B cell (primary cell): Measurements from ENCODE around the gene AMN1. TPM values are rescaled to one million over a fixed set of nuclear protein-coding genes. Genes with fewer than 3 reads are reported as not detected.

Experiments
- ATAC-seq: fragments of 200-7000 bp; cut with Tn5 transposase; one replicate; pipeline ENCODE4 v1.10.0; 2021; ENCODE audit warnings: low read depth, mild to moderate bottlenecking, moderate number of reproducible peaks, moderate library complexity
- CTCF ChIA-PET: fragments of 350-600 bp; sonication (Branson Sonifier 250); formaldehyde crosslinking; loops from one replicate; lab custom pipeline; 2021; ENCODE audit warnings: antibody characterized with exemption, inconsistent platforms; lab: Charles Lee
- POLR2A ChIA-PET: fragments of 350-600 bp; sonication (Branson Sonifier 250); formaldehyde crosslinking; loops from one replicate; lab custom pipeline; 2021; ENCODE audit warnings: antibody characterized with exemption; lab: Charles Lee
- DNase-seq: peaks from one replicate; pipeline ENCODE4 v3.0.0; 2013
- H2AFZ ChIP-seq: 2 replicates; pipeline ENCODE4 v1.6.1; 2012; ENCODE audit warnings: mild to moderate bottlenecking, low read depth, low read length; ENCODE audit not compliant: insufficient read depth, poor library complexity, severe bottlenecking
- H3K27ac ChIP-seq, 2 donors: 1 replicate in 1 of 2; 2 replicates in 1 of 2; pipeline ENCODE4 v1.5.1; 2012 to 2013; ENCODE audit warnings: low read length in 2 of 2, mild to moderate bottlenecking in 2 of 2, moderate library complexity in 1 of 2
- H3K27me3 ChIP-seq, 4 experiments: fragments of 200-600 bp in 1 of 4; sonication (generic) in 1 of 4; replicated peaks in 1 of 4; 1 replicate in 2 of 4; 2 replicates in 2 of 4; pipeline versions ENCODE4 v1.6.1 to v1.7.0; 2013 to 2016; ENCODE audit warnings: low read length in 3 of 4, mild to moderate bottlenecking in 2 of 4, mixed read lengths in 1 of 4, moderate library complexity in 1 of 4; ENCODE audit not compliant: insufficient read depth in 4 of 4, control insufficient read depth in 3 of 4; ENCODE audit errors: control extremely low read depth in 1 of 4
- H3K36me3 ChIP-seq, 2 experiments: replicated peaks in 1 of 2; 1 replicate in 1 of 2; 2 replicates in 1 of 2; pipeline versions ENCODE4 v1.6.1 to v1.7.1; 2013; ENCODE audit warnings: low read length in 1 of 2; ENCODE audit not compliant: insufficient read depth in 2 of 2, control insufficient read depth in 1 of 2; ENCODE audit errors: control extremely low read depth in 1 of 2, extremely low read depth in 1 of 2
- H3K4me1 ChIP-seq, 2 donors: fragments of 200-600 bp in 1 of 2; sonication (generic) in 1 of 2; 1 replicate in 1 of 2; 2 replicates in 1 of 2; pipeline versions ENCODE4 v1.5.1 to v1.6.1; 2013 to 2017; ENCODE audit warnings: low read length in 2 of 2; ENCODE audit not compliant: control insufficient read depth in 2 of 2, insufficient read depth in 2 of 2
- H3K4me2 ChIP-seq: replicated peaks from 2 replicates; pipeline ENCODE3; 2012; ENCODE audit warnings: mild to moderate bottlenecking, low read depth, low read length; ENCODE audit not compliant: poor library complexity, severe bottlenecking
- H3K4me3 ChIP-seq, 5 experiments: fragments of 200-600 bp in 1 of 5; sonication (generic) in 1 of 5; 1 replicate in 3 of 5; 2 replicates in 2 of 5; pipeline versions ENCODE4 v1.5.1 to v1.7.0; 2011 to 2016; ENCODE audit warnings: low read length in 4 of 5, mild to moderate bottlenecking in 4 of 5, low read depth in 2 of 5, control low read depth in 1 of 5, moderate library complexity in 1 of 5; ENCODE audit not compliant: insufficient read depth in 1 of 5; ENCODE audit errors: control extremely low read depth in 1 of 5, extremely low read depth in 1 of 5
- H3K79me2 ChIP-seq: fragments of 200-600 bp; sonication (generic); one replicate; pipeline ENCODE4 v1.6.0; 2016; ENCODE audit warnings: low read length; ENCODE audit not compliant: control insufficient read depth, insufficient read depth
- H3K9ac ChIP-seq: fragments of 200-600 bp; sonication (generic); 2 replicates; pipeline ENCODE4 v1.6.1; 2017; ENCODE audit warnings: mild to moderate bottlenecking, low read length, moderate library complexity
- H3K9me3 ChIP-seq, 3 donors: one replicate each; pipeline versions ENCODE4 v1.6.1 to v1.7.1; 2013; ENCODE audit warnings: low read length in 2 of 3; ENCODE audit not compliant: control insufficient read depth in 2 of 3, insufficient read depth in 1 of 3; ENCODE audit errors: control extremely low read depth in 1 of 3
- H4K20me1 ChIP-seq: 2 replicates; pipeline ENCODE4 v1.6.0; 2012; ENCODE audit warnings: mild to moderate bottlenecking, low read length; ENCODE audit not compliant: insufficient read depth, control insufficient read depth, poor library complexity, severe bottlenecking
- H3K27ac Mint-ChIP-seq: one replicate; pipeline ENCODE4 v1.8.0; 2021; ENCODE audit warnings: mixed read lengths
- H3K27me3 Mint-ChIP-seq: one replicate; pipeline ENCODE4 v1.8.0; 2021; ENCODE audit warnings: mixed read lengths
- H3K4me1 Mint-ChIP-seq: one replicate; pipeline ENCODE4 v1.8.0; 2021; ENCODE audit warnings: mixed read lengths
- H3K4me3 Mint-ChIP-seq: one replicate; pipeline ENCODE4 v1.8.0; 2021; ENCODE audit warnings: mixed read lengths
- H3K9me3 Mint-ChIP-seq: one replicate; pipeline ENCODE4 v1.8.0; 2022; ENCODE audit warnings: mixed read lengths; ENCODE audit not compliant: insufficient read depth
- CTCF ChIP-seq: fragments of 200-600 bp; IDR thresholded peaks from one replicate; pipeline ENCODE4 v1.8.0; 2022; ENCODE audit warnings: antibody characterized with exemption, mild to moderate bottlenecking
- EZH2 ChIP-seq: IDR thresholded peaks from 2 replicates; pipeline ENCODE4 v1.6.1; 2012; ENCODE audit warnings: borderline replicate concordance, low read depth, mild to moderate bottlenecking, moderate library complexity, low read length; ENCODE audit not compliant: insufficient read depth, poor library complexity, severe bottlenecking
- WGBS: methylation state at CpG from one replicate; pipeline ENCODE4 v1.1.5; 2013; ENCODE audit warnings: missing lambda C conversion rate; ENCODE audit not compliant: insufficient coverage; 5-methylcytosine and 5-hydroxymethylcytosine counted together
- intact Hi-C: fragments of 100-400 bp; cut with micrococcal nuclease; formaldehyde crosslinking; loops from one replicate; pipeline ENCODE4 v1.10.0; 2022
- polyA plus RNA-seq: library from polyadenylated mRNA; depleted of rRNA; stranded (reverse); fragments of >200 nt; gene quantifications from 2 replicates; pipeline ENCODE4 v1.2.3, GENCODE V29; 2012
- total RNA-seq, 2 donors: library from RNA; stranded (reverse); fragments of 120-200 nt in 1 of 2; gene quantifications; 1 replicate in 1 of 2; 2 replicates in 1 of 2; pipeline versions ENCODE4 v1.2.3 to v1.2.4, GENCODE V29; 2013 to 2022

AMN1 gene
- total and polyA plus RNA-seq, 2 donors (not counting 1 experiment from before 2014, with no cell fraction given), result 32.6 to 32.7 TPM

GRCh38 chr12:31772685-31773222 lies 43.9 kb upstream of the AMN1 start:
- intact Hi-C loops, result no loop called here
- DNase-seq (no peak), ATAC-seq (no peak)
- no peaks in the 10 kb centered on the region for H3K27me3 ChIP-seq
- 100% methylated on average over 3 of the region's 5 CpGs for WGBS
- Mint-ChIP-seq H3K4me3 (no peak overlapping the region), H3K4me1 (peaks cover 28% of the 10 kb centered on the region), H3K27me3 (no peaks in the 10 kb centered on the region), H3K9me3 (no peaks in the 10 kb centered on the region), H3K27ac (no peak overlapping the region)
- H3K4me3 ChIP-seq, result no peak overlapping the region
- H3K4me1 ChIP-seq, result peaks cover 15 to 17% of the 10 kb centered on the region in 2 donors
- no peaks in the 10 kb centered on the region for H3K36me3 ChIP-seq
- no peaks in the 10 kb centered on the region for H3K79me2 ChIP-seq
- POLR2A ChIA-PET, result interaction anchor here (0.6 to 1.4 kb wide), 2 partner anchors 14 to 187 kb away, joined by 4 to 7 read pairs; partner anchors contain the start of gene RESF1
- H3K9me3 ChIP-seq, result peaks cover 0 to 8% (median 0%) of the 10 kb centered on the region in 3 donors
- H2AFZ ChIP-seq, result no peak overlapping the region
- H4K20me1 ChIP-seq, result no peaks in the 10 kb centered on the region
- no peak overlapping the region for H3K27ac ChIP-seq
- H3K9ac ChIP-seq, result no peak overlapping the region
- no peak overlapping the region for H3K4me2 ChIP-seq
- CTCF ChIA-PET, result interaction anchor here (2.2 kb wide), 1 partner anchor 90 kb away, joined by 4 read pairs; no protein-coding TSS in a partner anchor
- no peak for TF ChIP-seq EZH2
- no peak for TF ChIP-seq CTCF

GRCh38 chr12:31772186-31772585 lies 43.4 kb upstream of the AMN1 start:
- DNase-seq, result no peak
- Histone ChIP-seq H3K4me1 (peaks cover 15 to 17% of the 10 kb centered on the region in 2 donors), H3K27ac (no peak overlapping the region), H3K9ac (no peak overlapping the region), H3K27me3 (no peaks in the 10 kb centered on the region), H3K36me3 (no peaks in the 10 kb centered on the region), H3K4me2 (no peak overlapping the region), H3K79me2 (no peaks in the 10 kb centered on the region), H2AFZ (no peak overlapping the region), H3K4me3 (no peak overlapping the region), H4K20me1 (no peaks in the 10 kb centered on the region), H3K9me3 (peaks cover 0 to 8% (median 0%) of the 10 kb centered on the region in 3 donors)
- peaks cover 31% of the 10 kb centered on the region for H3K4me1 Mint-ChIP-seq
- ATAC-seq, result no peak
- TF ChIP-seq CTCF, result no peak
- intact Hi-C loops, result no loop called here
- H3K27me3 Mint-ChIP-seq, result no peaks in the 10 kb centered on the region
- POLR2A ChIA-PET, result interaction anchor here (1.4 kb wide), 1 partner anchor 188 kb away, joined by 4 read pairs; the partner anchor contains the start of gene RESF1
- 100% methylated on average over 3 of the region's 4 CpGs for WGBS
- no peaks in the 10 kb centered on the region for H3K9me3 Mint-ChIP-seq
- H3K4me3 Mint-ChIP-seq, result no peak overlapping the region
- CTCF ChIA-PET, result interaction anchor here (1.4 to 2.2 kb wide), 2 partner anchors 90 to 119 kb away, joined by 3 to 4 read pairs; no protein-coding TSS in a partner anchor
- no peak overlapping the region for H3K27ac Mint-ChIP-seq
